ENCODE measurements around the gene GRIFIN. TPM values are rescaled to one million over a fixed set of nuclear protein-coding genes. Genes with fewer than 3 reads are reported as not detected.

GRIFIN gene
- total RNA-seq, 1 donor from 2014 or later, result not detected

- intact Hi-C loops (cut with micrococcal nuclease), result no loop called here
These were observed 38.5 kb upstream of the GRIFIN start for GRCh38 chr7:2514473-2515423.

- intact Hi-C loops (cut with micrococcal nuclease), result no loop called here
These were observed 37.5 kb upstream of the GRIFIN start for GRCh38 chr7:2513702-2514101.

- intact Hi-C loops (cut with micrococcal nuclease), result no loop called here
These were observed 36.5 kb upstream of the GRIFIN start for GRCh38 chr7:2512713-2513112.

GRCh38 chr7:2512179-2512661 is 36.0 kb upstream of the GRIFIN start:
- intact Hi-C loops (cut with micrococcal nuclease), result no loop called here

- intact Hi-C loops (cut with micrococcal nuclease), result loop anchor here (2.0 kb wide), 1 partner anchor 105 kb away; no protein-coding TSS in a partner anchor
These were observed 35.6 kb upstream of the GRIFIN start for GRCh38 chr7:2511769-2512168.

- intact Hi-C loops (cut with micrococcal nuclease), result loop anchor here (2.0 kb wide), 1 partner anchor 104 kb away; no protein-coding TSS in a partner anchor
These were observed 34.9 kb upstream of the GRIFIN start for GRCh38 chr7:2510909-2511768.

- intact Hi-C loops (cut with micrococcal nuclease), result loop anchor here (2.0 kb wide), 1 partner anchor 103 kb away; no protein-coding TSS in a partner anchor
These were observed 34.1 kb upstream of the GRIFIN start for GRCh38 chr7:2510130-2510776.

GRCh38 chr7:2509298-2509906 is 33.2 kb upstream of the GRIFIN start:
- intact Hi-C loops (cut with micrococcal nuclease), result no loop called here

GRCh38 chr7:2508327-2509215 is 32.4 kb upstream of the GRIFIN start:
- intact Hi-C loops (cut with micrococcal nuclease), result loop anchor here (1.0 kb wide), 5 partner anchors 11 to 123 kb away; partner anchors contain the start of genes BRAT1, LFNG and TTYH3

- intact Hi-C loops (cut with micrococcal nuclease), result loop anchor here (1.0 kb wide), 5 partner anchors 11 to 123 kb away; partner anchors contain the start of genes BRAT1, LFNG and TTYH3
These were observed 31.7 kb upstream of the GRIFIN start for GRCh38 chr7:2507917-2508306.

- intact Hi-C loops (cut with micrococcal nuclease), result no loop called here
These were observed 31.2 kb upstream of the GRIFIN start for GRCh38 chr7:2507208-2507916.

GRCh38 chr7:2505401-2505800 is 29.2 kb upstream of the GRIFIN start:
- intact Hi-C loops (cut with micrococcal nuclease), result no loop called here

- intact Hi-C loops (cut with micrococcal nuclease), result no loop called here
These were observed 28.7 kb upstream of the GRIFIN start for GRCh38 chr7:2504889-2505375.

GRCh38 chr7:2504128-2504888 is 28.1 kb upstream of the GRIFIN start:
- intact Hi-C loops (cut with micrococcal nuclease), result no loop called here

GRCh38 chr7:2503056-2503941 is 27.1 kb upstream of the GRIFIN start:
- intact Hi-C loops (cut with micrococcal nuclease), result no loop called here

- intact Hi-C loops (cut with micrococcal nuclease), result no loop called here
These were observed 26.4 kb upstream of the GRIFIN start for GRCh38 chr7:2502647-2502966.

All from T-helper 1 cell treated with Interleukin-12 subunit alpha and Interleukin-12 subunit beta and Interleukin-4 antibody, amounts not matched to agents 30 ng/mL and 1 ng/mL, for 36 hours (primary cell).